Right lobe of liver (tissue), 4 donors: Measurements from ENCODE around the gene CTNNBIP1.
"Not testable (repeated sequence)": the region's sequence is repeated elsewhere in the genome, so short reads cannot be mapped to it uniquely, and the experiment has no call there.

Experiments used
- CTCF ChIP-seq, 4 donors: fragments of 200-600 bp in 3 of 4; fragments of 450-650 bp in 1 of 4; IDR thresholded peaks; one replicate each; pipeline versions ENCODE4 v1.5.1 to v1.8.0; 2016 to 2022; ENCODE audit warnings: antibody characterized with exemption in 4 of 4, mild to moderate bottlenecking in 2 of 4
- POLR2A ChIP-seq: fragments of 450-650 bp; IDR thresholded peaks from one replicate; pipeline ENCODE4 v1.6.1; 2017; ENCODE audit warnings: antibody characterized with exemption, mild to moderate bottlenecking
- donor health status: DM: no; HTN: no; CAD: no.
- donor health status: DM: no; HTN: no; CAD: no.
- donor health status: DM: no; HTN: yes; CAD: no.

GRCh38 chr1:9917495-9917894 lies 7.4 kb upstream of the CTNNBIP1 start:
- TF ChIP-seq CTCF (IDR thresholded peaks at IDR 0.05); POLR2A: not testable (repeated sequence)
